Tibial artery (tissue), 4 donors: Measurements from ENCODE around the gene SWSAP1.
"Not testable (repeated sequence)": the region's sequence is repeated elsewhere in the genome, so short reads cannot be mapped to it uniquely, and the experiment has no call there.

Experiments
- DNase-seq, 2 donors: peaks; one replicate each; pipeline ENCODE4 v3.0.0-alpha.2; 2019
- H3K27ac ChIP-seq, 2 donors: fragments of 200-600 bp; sonication (generic) in 1 of 2; 1 replicate in 1 of 2; 2 replicates in 1 of 2; pipeline ENCODE4 v1.5.1; 2018 to 2019; ENCODE audit warnings: mild to moderate bottlenecking in 1 of 2
- H3K27me3 ChIP-seq, 2 donors: fragments of 200-600 bp; sonication (generic) in 1 of 2; one replicate each; pipeline versions ENCODE4 v1.5.1 to v1.6.0; 2016 to 2019
- H3K36me3 ChIP-seq, 3 donors: fragments of 200-600 bp; sonication (generic) in 2 of 3; one replicate each; pipeline ENCODE4 v1.5.1; 2016 to 2019; ENCODE audit warnings: mild to moderate bottlenecking in 2 of 3
- H3K4me1 ChIP-seq, 4 donors: fragments of 200-600 bp; sonication (generic) in 2 of 4; 1 replicate in 3 of 4; 2 replicates in 1 of 4; pipeline ENCODE4 v1.5.1; 2016 to 2019
- H3K4me3 ChIP-seq, 2 donors: fragments of 200-600 bp; sonication (generic) in 1 of 2; 1 replicate in 1 of 2; 2 replicates in 1 of 2; pipeline ENCODE4 v1.5.1; 2018 to 2019; ENCODE audit warnings: mild to moderate bottlenecking in 2 of 2
- H3K9me3 ChIP-seq, 3 donors: fragments of 200-600 bp; sonication (generic) in 1 of 3; one replicate each; pipeline ENCODE4 v1.5.1; 2016 to 2019
- CTCF ChIP-seq, 2 experiments: fragments of 200-600 bp in 1 of 2; fragments of 450-650 bp in 1 of 2; IDR thresholded peaks; one replicate each; pipeline ENCODE4 v1.5.1; 2017 to 2019; ENCODE audit warnings: antibody characterized with exemption in 2 of 2, mild to moderate bottlenecking in 1 of 2, moderate library complexity in 1 of 2
- intact Hi-C: fragments of 100-400 bp; cut with DNase I; formaldehyde crosslinking; loops from one replicate; pipeline ENCODE4 v1.15.0; 2023; ENCODE audit warnings: low total_unique reads

Gene SWSAP1

GRCh38 chr19:11347546-11348039 is 26.9 kb upstream of the SWSAP1 start:
- H3K9me3 ChIP-seq, result no peaks in the 10 kb centered on the region
- no peak for DNase-seq
- TF ChIP-seq CTCF (IDR thresholded peaks at IDR 0.05), result no peak
- H3K27me3 ChIP-seq, result no peaks in the 10 kb centered on the region
- H3K27ac ChIP-seq, result peak overlapping the region; percentile 88 to 94
- peaks cover 0 to 12% (median 9%) of the 10 kb centered on the region in 3 donors for H3K36me3 ChIP-seq
- intact Hi-C loops, result loop anchor here (5.0 kb wide), 1 partner anchor 35 kb away; the partner anchor contains the start of gene EPOR
- H3K4me1 ChIP-seq, result peaks cover 0 to 37% (median 32%) of the 10 kb centered on the region in 4 donors
- H3K4me3 ChIP-seq, result no peak overlapping the region

- Histone ChIP-seq H3K27ac (no peak overlapping the region), H3K36me3 (peaks cover 0 to 9% (median 7%) of the 10 kb centered on the region in 3 donors), H3K4me3 (no peak overlapping the region), H3K27me3 (no peaks in the 10 kb centered on the region), H3K9me3 (no peaks in the 10 kb centered on the region), H3K4me1 (peaks cover 0 to 27% (median 20%) of the 10 kb centered on the region in 4 donors)
- no peak for DNase-seq
- intact Hi-C loops, result loop anchor here (5.0 kb wide), 1 partner anchor 33 kb away; the partner anchor contains the start of gene EPOR
- TF ChIP-seq CTCF (IDR thresholded peaks at IDR 0.05), result no peak
Observed at GRCh38 chr19:11349171-11349570, 25.3 kb upstream of the SWSAP1 start.

GRCh38 chr19:11354102-11354501 is 20.4 kb upstream of the SWSAP1 start:
- H3K27ac ChIP-seq, DNase-seq, H3K27me3 ChIP-seq, intact Hi-C loops, H3K9me3 ChIP-seq, H3K4me3 ChIP-seq: not testable (repeated sequence)
- H3K4me1 ChIP-seq, result peaks cover 0 to 23% (median 15%) of the 10 kb centered on the region in 4 donors
- peaks cover 0 to 21% (median 7%) of the 10 kb centered on the region in 3 donors for H3K36me3 ChIP-seq

- DNase-seq, result peak; percentile 97 to 98
- no peak for TF ChIP-seq CTCF (IDR thresholded peaks at IDR 0.05)
- H3K4me1 ChIP-seq, result peaks cover 0 to 23% (median 15%) of the 10 kb centered on the region in 4 donors
- peak within 1 kb of the TSS; percentile 76 to 84 for H3K27ac ChIP-seq
- H3K36me3 ChIP-seq, result peaks cover 0 to 27% (median 7%) of the 10 kb centered on the region in 3 donors
- H3K9me3 ChIP-seq, result no peaks in the 10 kb centered on the region
- H3K4me3 ChIP-seq, result peak within 1 kb of the TSS; percentile 73 to 79
- intact Hi-C loops, result no loop called here
- no peaks in the 10 kb centered on the region for H3K27me3 ChIP-seq
Observed at GRCh38 chr19:11355160-11356073, 19.0 kb upstream of the SWSAP1 start, which contains the start of gene PLPPR2. TSS of gene PLPPR2 (plus strand) at chr19:11355432. CDS start at chr19:11357674, 2,242 bp downstream.

GRCh38 chr19:11356074-11356397 is 18.4 kb upstream of the SWSAP1 start:
- TF ChIP-seq CTCF (IDR thresholded peaks at IDR 0.05), result no peak
- Histone ChIP-seq H3K27me3 (no peaks in the 10 kb centered on the region), H3K4me1 (peaks cover 0 to 23% (median 15%) of the 10 kb centered on the region in 4 donors), H3K27ac (peak overlapping the region; percentile 76 to 84), H3K9me3 (no peaks in the 10 kb centered on the region), H3K4me3 (peak overlapping the region; percentile 73 to 79), H3K36me3 (peaks cover 0 to 33% (median 13%) of the 10 kb centered on the region in 3 donors)
- DNase-seq, result no peak
- intact Hi-C loops, result no loop called here
